SH-SY5Y (cell line): ENCODE measurements around the gene CEP89.

Source experiments
- GATA2 ChIP-seq: IDR thresholded peaks from 2 replicates; pipeline ENCODE4 v1.6.1; 2011; ENCODE audit warnings: mild to moderate bottlenecking, low read depth, low read length
- GATA3 ChIP-seq: IDR thresholded peaks from 2 replicates; pipeline ENCODE4 v1.6.1; 2011; ENCODE audit warnings: low read depth, mild to moderate bottlenecking, low read length, moderate library complexity

GRCh38 chr19:32877323-32877912 is 94.3 kb downstream of the CEP89 start:
- TF ChIP-seq GATA3 (no peak), GATA2 (no peak)
